Measurements from ENCODE around the gene ZBP1. TPM values are rescaled to one million over a fixed set of nuclear protein-coding genes. Genes with fewer than 3 reads are reported as not detected.

ZBP1 gene
- total RNA-seq, 1 donor from 2014 or later = not detected

GRCh38 chr20:57566399-57566798, 53.8 kb downstream of the ZBP1 start:
- DNase-seq = no peak
- H3K27ac ChIP-seq (replicated peaks) = no peak overlapping the region
- intact Hi-C loops (cut with micrococcal nuclease) = no loop called here
- H3K4me1 ChIP-seq = peaks cover under 1% of the 10 kb centered on the region
- no peak overlapping the region for H3K4me3 ChIP-seq
- peaks cover 79% of the 10 kb centered on the region for H3K27me3 ChIP-seq (ENCODE audit: low read depth)
- TF ChIP-seq, protein P1, sequence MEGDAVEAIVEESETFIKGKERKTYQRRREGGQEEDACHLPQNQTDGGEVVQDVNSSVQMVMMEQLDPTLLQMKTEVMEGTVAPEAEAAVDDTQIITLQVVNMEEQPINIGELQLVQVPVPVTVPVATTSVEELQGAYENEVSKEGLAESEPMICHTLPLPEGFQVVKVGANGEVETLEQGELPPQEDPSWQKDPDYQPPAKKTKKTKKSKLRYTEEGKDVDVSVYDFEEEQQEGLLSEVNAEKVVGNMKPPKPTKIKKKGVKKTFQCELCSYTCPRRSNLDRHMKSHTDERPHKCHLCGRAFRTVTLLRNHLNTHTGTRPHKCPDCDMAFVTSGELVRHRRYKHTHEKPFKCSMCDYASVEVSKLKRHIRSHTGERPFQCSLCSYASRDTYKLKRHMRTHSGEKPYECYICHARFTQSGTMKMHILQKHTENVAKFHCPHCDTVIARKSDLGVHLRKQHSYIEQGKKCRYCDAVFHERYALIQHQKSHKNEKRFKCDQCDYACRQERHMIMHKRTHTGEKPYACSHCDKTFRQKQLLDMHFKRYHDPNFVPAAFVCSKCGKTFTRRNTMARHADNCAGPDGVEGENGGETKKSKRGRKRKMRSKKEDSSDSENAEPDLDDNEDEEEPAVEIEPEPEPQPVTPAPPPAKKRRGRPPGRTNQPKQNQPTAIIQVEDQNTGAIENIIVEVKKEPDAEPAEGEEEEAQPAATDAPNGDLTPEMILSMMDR (IDR thresholded peaks at IDR 0.05; ENCODE audit: borderline replicate concordance) = no peak
- H3K36me3 ChIP-seq = no peaks in the 10 kb centered on the region
- H3K9me3 ChIP-seq (replicated peaks) = no peaks in the 10 kb centered on the region

GRCh38 chr20:57564951-57565642, 55.1 kb downstream of the ZBP1 start:
- no peak for DNase-seq
- Histone ChIP-seq H3K4me1 (peaks cover 6% of the 10 kb centered on the region), H3K9me3 (replicated peaks) (no peaks in the 10 kb centered on the region), H3K27ac (replicated peaks) (no peak overlapping the region), H3K4me3 (no peak overlapping the region), H3K27me3 (ENCODE audit: low read depth) (peaks cover 68% of the 10 kb centered on the region), H3K36me3 (no peaks in the 10 kb centered on the region)
- TF ChIP-seq, protein P1 (IDR thresholded peaks at IDR 0.05; ENCODE audit: borderline replicate concordance) = no peak
- intact Hi-C loops (cut with micrococcal nuclease) = no loop called here

DNA sequence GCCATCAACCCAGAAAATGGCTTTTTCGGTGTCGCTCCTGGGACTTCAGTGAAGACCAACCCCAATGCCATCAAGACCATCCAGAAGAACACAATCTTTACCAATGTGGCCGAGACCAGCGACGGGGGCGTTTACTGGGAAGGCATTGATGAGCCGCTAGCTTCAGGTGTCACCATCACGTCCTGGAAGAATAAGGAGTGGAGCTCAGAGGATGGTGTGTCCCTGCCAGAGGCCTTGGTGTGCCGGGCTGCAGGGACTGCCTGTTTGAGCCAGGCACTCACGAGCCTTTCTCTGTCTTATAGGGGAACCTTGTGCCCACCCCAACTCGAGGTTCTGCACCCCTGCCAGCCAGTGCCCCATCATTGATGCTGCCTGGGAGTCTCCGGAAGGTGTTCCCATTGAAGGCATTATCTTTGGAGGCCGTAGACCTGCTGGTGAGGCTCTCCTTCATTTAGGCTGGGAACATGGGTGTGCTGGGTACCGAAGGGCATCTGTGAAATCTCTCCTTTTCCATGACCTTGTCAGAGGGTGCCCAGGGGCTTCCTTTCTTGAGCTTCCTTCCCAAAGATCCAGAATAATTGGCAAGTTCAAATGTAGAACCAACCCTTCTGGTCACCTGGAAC, 55.9 kb downstream of the ZBP1 start:
- no peak for DNase-seq
- Histone ChIP-seq H3K27ac (replicated peaks) (no peak overlapping the region), H3K27me3 (ENCODE audit: low read depth) (peaks cover 67% of the 10 kb centered on the region), H3K4me3 (no peak overlapping the region), H3K9me3 (replicated peaks) (no peaks in the 10 kb centered on the region), H3K4me1 (peaks cover 6% of the 10 kb centered on the region), H3K36me3 (no peaks in the 10 kb centered on the region)
- intact Hi-C loops (cut with micrococcal nuclease) = no loop called here
- TF ChIP-seq, protein P1 (IDR thresholded peaks at IDR 0.05; ENCODE audit: borderline replicate concordance) = no peak

DNA sequence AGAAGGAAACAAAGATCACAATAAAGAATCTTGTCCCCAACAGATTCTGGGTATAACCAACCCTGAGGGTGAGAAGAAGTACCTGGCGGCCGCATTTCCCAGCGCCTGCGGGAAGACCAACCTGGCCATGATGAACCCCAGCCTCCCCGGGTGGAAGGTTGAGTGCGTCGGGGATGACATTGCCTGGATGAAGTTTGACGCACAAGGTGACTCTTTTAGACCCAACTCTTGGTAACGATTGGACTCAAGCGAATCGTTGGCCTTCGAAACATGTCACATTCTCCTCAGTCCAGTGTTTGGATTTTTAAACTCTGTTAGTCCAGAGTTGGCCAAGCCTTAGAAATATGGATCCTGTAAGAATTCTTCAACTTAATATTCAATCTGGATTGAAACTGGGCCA, 56.7 kb downstream of the ZBP1 start:
- no peak for DNase-seq
- no peaks in the 10 kb centered on the region for H3K9me3 ChIP-seq (replicated peaks)
- no peak overlapping the region for H3K27ac ChIP-seq (replicated peaks)
- peaks cover 67% of the 10 kb centered on the region for H3K27me3 ChIP-seq (ENCODE audit: low read depth)
- H3K4me3 ChIP-seq = no peak overlapping the region
- TF ChIP-seq, protein P1 (IDR thresholded peaks at IDR 0.05; ENCODE audit: borderline replicate concordance) = no peak
- H3K4me1 ChIP-seq = peaks cover 6% of the 10 kb centered on the region
- intact Hi-C loops (cut with micrococcal nuclease) = no loop called here
- H3K36me3 ChIP-seq = no peaks in the 10 kb centered on the region

DNA sequence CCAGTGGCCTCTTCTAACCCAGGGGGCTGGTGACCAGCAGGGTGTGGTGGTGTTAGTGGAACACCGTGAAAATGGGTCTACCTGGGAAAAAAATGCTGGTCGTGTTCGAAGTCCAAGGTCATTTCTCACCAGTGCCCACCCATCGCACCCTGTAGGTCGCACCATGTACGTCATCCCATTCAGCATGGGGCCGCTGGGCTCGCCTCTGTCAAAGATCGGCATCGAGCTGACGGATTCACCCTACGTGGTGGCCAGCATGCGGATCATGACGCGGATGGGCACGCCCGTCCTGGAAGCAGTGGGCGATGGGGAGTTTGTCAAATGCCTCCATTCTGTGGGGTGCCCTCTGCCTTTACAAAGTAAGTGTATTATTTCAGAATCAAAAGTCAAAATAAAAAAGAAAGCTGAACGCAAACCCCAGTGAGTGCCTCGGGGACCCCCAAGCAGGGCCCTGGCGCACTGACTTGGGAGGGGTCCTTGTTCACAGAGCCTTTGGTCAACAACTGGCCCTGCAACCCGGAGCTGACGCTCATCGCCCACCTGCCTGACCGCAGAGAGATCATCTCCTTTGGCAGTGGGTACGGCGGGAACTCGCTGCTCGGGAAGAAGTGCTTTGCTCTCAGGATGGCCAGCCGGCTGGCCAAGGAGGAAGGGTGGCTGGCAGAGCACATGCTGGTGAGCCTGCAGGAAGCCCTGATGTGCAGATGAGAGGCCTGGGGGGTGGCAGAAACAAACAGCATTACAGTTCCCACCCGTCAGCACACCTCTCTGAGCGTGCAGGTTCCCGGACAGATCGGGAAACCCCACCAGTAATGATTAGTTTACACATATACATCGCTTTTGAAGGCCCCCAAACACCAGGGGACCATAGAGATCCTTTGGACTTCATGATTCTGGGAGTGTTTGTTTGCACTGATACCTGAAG, 57.4 kb downstream of the ZBP1 start:
- peaks cover 6% of the 10 kb centered on the region for H3K4me1 ChIP-seq
- DNase-seq = no peak
- TF ChIP-seq, protein P1 (IDR thresholded peaks at IDR 0.05; ENCODE audit: borderline replicate concordance) = no peak
- H3K9me3 ChIP-seq (replicated peaks) = no peaks in the 10 kb centered on the region
- intact Hi-C loops (cut with micrococcal nuclease) = no loop called here
- H3K36me3 ChIP-seq = no peaks in the 10 kb centered on the region
- no peak overlapping the region for H3K4me3 ChIP-seq
- H3K27ac ChIP-seq (replicated peaks) = no peak overlapping the region
- H3K27me3 ChIP-seq (ENCODE audit: low read depth) = peaks cover 69% of the 10 kb centered on the region
